MM.1S (cell line): ENCODE measurements around the gene SLC35B1.

Experiments used
- EZH2 ChIP-seq: fragments of 300-600 bp; sonication (generic); optimal IDR thresholded peaks from 2 replicates; pipeline ENCODE3; 2017; ENCODE audit warnings: low read depth, mild to moderate bottlenecking, antibody characterized with exemption, low read length, mixed read lengths
- TF ChIP-seq, protein P1 (sequence below): fragments of 300-600 bp; sonication (generic); IDR thresholded peaks from 2 replicates; pipeline ENCODE4 v1.5.1; 2016; ENCODE audit warnings: antibody characterized with exemption, low read length, mixed read lengths

DNA sequence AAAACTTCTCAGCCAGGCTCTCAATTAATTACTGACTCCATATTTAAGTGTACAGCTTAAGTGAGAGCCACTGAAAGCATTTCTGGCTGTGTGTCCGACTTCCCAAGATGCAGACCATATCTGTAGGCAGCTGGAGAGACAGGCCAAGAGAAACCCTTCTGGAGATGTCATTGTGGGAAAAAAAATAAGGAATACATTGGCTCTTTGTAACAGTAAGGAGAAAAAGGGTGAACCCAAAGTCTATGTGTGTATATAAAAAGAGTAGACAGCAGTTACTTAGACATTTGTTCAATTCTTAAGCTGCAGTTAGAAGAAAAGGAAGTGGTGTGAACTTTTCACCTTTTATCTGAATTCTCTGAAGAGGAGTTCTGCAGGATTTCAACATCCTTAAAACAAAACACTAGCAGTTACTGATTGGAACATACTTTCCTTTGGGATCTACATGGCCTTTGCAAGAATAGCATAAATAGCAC, 34.4 kb upstream of the SLC35B1 start:
- TF ChIP-seq, protein P1, sequence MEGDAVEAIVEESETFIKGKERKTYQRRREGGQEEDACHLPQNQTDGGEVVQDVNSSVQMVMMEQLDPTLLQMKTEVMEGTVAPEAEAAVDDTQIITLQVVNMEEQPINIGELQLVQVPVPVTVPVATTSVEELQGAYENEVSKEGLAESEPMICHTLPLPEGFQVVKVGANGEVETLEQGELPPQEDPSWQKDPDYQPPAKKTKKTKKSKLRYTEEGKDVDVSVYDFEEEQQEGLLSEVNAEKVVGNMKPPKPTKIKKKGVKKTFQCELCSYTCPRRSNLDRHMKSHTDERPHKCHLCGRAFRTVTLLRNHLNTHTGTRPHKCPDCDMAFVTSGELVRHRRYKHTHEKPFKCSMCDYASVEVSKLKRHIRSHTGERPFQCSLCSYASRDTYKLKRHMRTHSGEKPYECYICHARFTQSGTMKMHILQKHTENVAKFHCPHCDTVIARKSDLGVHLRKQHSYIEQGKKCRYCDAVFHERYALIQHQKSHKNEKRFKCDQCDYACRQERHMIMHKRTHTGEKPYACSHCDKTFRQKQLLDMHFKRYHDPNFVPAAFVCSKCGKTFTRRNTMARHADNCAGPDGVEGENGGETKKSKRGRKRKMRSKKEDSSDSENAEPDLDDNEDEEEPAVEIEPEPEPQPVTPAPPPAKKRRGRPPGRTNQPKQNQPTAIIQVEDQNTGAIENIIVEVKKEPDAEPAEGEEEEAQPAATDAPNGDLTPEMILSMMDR: no peak
- no peak for TF ChIP-seq EZH2
